SIG-M5 treated with dmso at 0.1 percent for 504 hours (cell line): ENCODE results near the gene ALDH1L1.

Source experiments
- DNase-seq: peaks from one replicate; lab custom pipeline; 2025; ENCODE audit not compliant: unreplicated experiment; lab: John Stamatoyannopoulos, UW

The ALDH1L1 gene

DNA sequence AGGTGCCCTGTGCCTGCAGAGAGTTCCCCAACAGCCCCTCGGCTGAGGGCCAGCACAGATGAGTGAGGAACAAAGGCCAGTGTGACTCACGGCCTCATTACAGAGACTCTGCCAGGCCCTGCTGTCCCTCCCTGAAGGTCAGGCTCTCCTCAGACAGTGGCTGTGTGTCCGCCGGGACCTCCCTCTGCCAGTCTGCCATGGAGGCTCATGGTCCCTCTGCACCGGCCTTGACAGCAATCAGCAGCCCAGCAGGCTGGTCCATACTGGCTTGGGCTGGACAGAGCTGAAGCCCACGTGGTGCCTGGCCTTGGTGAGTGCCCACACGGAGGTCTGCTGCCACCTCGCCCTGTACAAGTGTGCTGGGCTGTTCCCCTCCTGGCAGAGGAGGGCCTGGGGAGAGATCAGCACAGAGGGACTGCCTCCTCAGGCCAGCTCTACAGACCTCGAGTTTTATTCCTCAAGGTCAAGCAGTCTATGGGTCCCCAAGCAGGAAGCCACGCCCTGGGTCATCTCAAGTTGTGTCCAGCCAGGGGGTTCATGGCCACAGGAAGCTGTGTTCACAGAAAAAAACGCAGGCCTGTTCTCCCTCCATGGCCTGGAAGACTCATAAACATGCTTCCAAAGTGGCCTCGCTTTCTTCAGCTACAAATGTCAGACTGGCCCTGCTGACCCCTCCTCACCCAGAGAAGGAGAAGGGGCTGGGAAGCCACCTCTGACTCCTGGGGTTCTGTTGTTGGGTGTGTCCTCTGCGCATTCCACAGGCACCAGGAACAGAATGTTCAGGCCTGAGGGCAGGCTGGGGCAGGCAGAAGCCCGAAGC, 123.5 kb downstream of the ALDH1L1 start:
- DNase-seq: no peak

DNA sequence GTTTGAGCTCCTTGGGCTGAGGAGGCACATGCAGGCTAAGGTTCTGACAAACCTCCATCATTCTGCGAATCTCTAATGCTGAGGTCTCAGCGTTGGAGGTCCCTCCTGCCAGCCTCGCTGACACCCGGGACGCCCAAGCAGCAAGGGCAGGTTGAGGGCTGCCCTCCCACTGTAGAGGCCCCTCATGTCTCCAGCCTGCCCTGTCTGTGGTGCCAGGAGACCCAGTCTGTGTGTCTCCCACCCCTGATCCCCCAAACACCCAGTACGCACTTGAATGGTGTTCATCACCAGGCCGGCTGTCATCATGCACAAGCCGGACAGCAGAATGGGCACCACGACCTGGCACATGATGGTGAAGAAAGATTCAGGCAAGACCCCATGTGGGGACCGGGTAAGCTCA, 124.3 kb downstream of the ALDH1L1 start:
- no peak for DNase-seq

DNA sequence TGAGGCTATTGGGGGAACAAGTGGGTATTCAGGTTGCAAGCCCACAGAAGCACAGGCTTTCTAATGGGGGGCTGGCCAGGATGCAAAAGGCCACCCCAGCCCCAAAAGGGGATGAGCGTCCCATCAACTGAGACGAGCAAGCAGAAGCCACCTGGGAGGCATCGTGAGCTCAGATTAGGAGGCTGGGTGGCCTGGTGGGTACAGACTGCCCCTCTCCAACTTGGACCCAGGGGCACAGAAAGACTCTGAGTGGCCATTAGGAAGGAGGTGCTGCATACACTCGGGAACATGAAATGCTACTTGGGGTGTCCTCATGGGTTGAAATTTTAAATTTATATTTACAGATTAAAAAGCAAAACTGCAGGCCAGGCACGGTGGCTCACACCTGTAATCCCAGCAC, 125.5 kb downstream of the ALDH1L1 start:
- DNase-seq: no peak

DNA sequence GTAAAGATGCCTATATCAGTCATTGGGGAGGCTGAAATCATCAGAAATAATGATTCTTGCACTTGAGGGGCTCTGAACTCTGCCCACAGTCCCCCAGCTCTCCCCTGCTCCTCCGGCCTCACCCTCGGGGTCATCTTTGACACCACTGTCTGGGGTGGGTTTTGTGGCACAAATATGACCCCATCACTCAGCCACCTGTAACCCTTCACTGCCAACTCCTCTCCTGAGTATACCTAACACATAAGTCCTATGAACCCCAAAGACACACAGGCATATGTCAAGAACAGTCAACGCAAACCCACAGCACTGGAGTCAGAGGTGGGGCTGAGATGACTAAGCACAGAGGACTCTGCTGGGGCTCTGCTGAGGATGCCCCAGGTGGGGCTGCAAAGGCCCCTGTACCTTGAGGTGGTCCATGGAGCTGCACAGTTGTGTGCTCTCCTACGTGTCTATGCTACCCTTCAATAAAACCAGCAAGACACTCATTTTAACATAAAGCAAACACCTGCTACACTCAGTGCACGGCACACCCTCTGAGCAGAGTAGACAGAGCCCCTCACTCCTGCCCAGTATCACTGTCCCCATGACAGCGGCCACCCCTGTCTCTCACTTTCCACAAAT, 126.3 kb downstream of the ALDH1L1 start:
- no peak for DNase-seq
